GM12878 (cell line): ENCODE data around the gene IPMK. TPM values are rescaled to one million over a fixed set of nuclear protein-coding genes. Genes with fewer than 3 reads are reported as not detected.

Source experiments
- ATAC-seq: fragments of 200-7000 bp; cut with Tn5 transposase; 3 replicates; pipeline ENCODE4 v1.9.1; 2020; ENCODE audit warnings: mild to moderate bottlenecking, moderate library complexity
- BruUV-seq: library from RNA; stranded (reverse); fragments of 400-500 nt; replicated peaks from 2 replicates; lab custom pipeline; 2021; lab: Mats Ljungman, UMichigan
- CTCF ChIA-PET: fragments of 300-600 bp; sonication (Branson Sonifier 250); formaldehyde crosslinking; extraction: SDS; loops from one replicate; lab custom pipeline; 2021; ENCODE audit warnings: inconsistent platforms; lab: Yijun Ruan, JAX
- POLR2A ChIA-PET: fragments of 350-600 bp; formaldehyde crosslinking; extraction: SDS; loops from one replicate; lab custom pipeline; 2021; ENCODE audit warnings: inconsistent platforms; lab: Charles Lee
- RAD21 ChIA-PET: fragments of 300-600 bp; sonication (Branson Sonifier 250); formaldehyde crosslinking; loops from one replicate; lab custom pipeline; 2023; ENCODE audit warnings: antibody characterized with exemption; ENCODE audit not compliant: unreplicated experiment; lab: Charles Lee
- SMC1A ChIA-PET: fragments of 300-600 bp; sonication (Branson Sonifier 250); formaldehyde crosslinking; loops from one replicate; lab custom pipeline; 2023; ENCODE audit not compliant: unreplicated experiment, uncharacterized antibody; lab: Charles Lee
- DNase-seq: peaks from one replicate; pipeline ENCODE4 v3.0.0-alpha.2; 2011; ENCODE audit warnings: low read depth, low spot score
- FAIRE-seq: peaks from 3 replicates; lab custom pipeline; 2011; peaks lifted over from hg19 to GRCh38; lab: Jason Lieb, UNC
- H2AFZ ChIP-seq: 2 replicates; pipeline ENCODE4 v1.6.0; 2011; ENCODE audit warnings: low read depth, low read length, control low read depth; ENCODE audit not compliant: control insufficient read depth
- H3K27ac ChIP-seq: 2 replicates; pipeline ENCODE4 v1.5.1; 2011; ENCODE audit warnings: control low read depth; ENCODE audit not compliant: control insufficient read depth, insufficient read depth
- H3K27me3 ChIP-seq, 2 experiments: replicated peaks in 1 of 2; 2 replicates each; pipeline versions ENCODE4 v1.6.0 to v1.6.1; 2011; ENCODE audit warnings: low read length in 1 of 2; ENCODE audit not compliant: control insufficient read depth in 2 of 2, insufficient read depth in 2 of 2
- H3K36me3 ChIP-seq, 2 experiments: 2 replicates each; pipeline ENCODE4 v1.5.1; 2011; ENCODE audit warnings: low read length in 1 of 2; ENCODE audit not compliant: control insufficient read depth in 2 of 2, insufficient read depth in 2 of 2
- H3K4me1 ChIP-seq: 2 replicates; pipeline ENCODE4 v1.6.1; 2011; ENCODE audit warnings: mild to moderate bottlenecking, low read length, moderate library complexity, mixed read lengths; ENCODE audit not compliant: control insufficient read depth, insufficient read depth
- H3K4me2 ChIP-seq: 2 replicates; pipeline ENCODE4 v1.6.0; 2011; ENCODE audit warnings: control low read depth; ENCODE audit not compliant: control insufficient read depth, insufficient read depth
- H3K4me3 ChIP-seq: fragments of 200-600 bp; sonication (generic); 2 replicates; pipeline ENCODE4 v1.5.1; 2016
- H3K79me2 ChIP-seq: 2 replicates; pipeline ENCODE4 v1.6.0; 2011; ENCODE audit warnings: low read length; ENCODE audit not compliant: control insufficient read depth, insufficient read depth
- H3K9ac ChIP-seq: 2 replicates; pipeline ENCODE4 v1.8.0; 2011; ENCODE audit warnings: low read length, control low read depth, mixed read lengths; ENCODE audit not compliant: control insufficient read depth, insufficient read depth
- H3K9me3 ChIP-seq: replicated peaks from 3 replicates; pipeline ENCODE4 v1.5.1; 2011; ENCODE audit warnings: mild to moderate bottlenecking, low read length; ENCODE audit not compliant: control insufficient read depth, insufficient read depth
- H4K20me1 ChIP-seq: 2 replicates; pipeline ENCODE4 v1.6.0; 2011; ENCODE audit not compliant: control insufficient read depth, insufficient read depth
- CEBPB ChIP-seq, 2 experiments: fragments of 150-350 bp in 1 of 2; IDR thresholded peaks; 2 replicates each; pipeline ENCODE4 v1.6.1; 2012 to 2014; ENCODE audit warnings: low read depth in 2 of 2, low read length in 2 of 2, borderline replicate concordance in 1 of 2, inconsistent platforms in 1 of 2
- KLF5 ChIP-seq: fragments of 450-650 bp; IDR thresholded peaks from 2 replicates; pipeline ENCODE4 v1.6.1; 2014; ENCODE audit warnings: mild to moderate bottlenecking; ENCODE audit not compliant: partially characterized antibody
- MAX ChIP-seq: IDR thresholded peaks from 2 replicates; pipeline ENCODE4 v1.6.1; 2012; ENCODE audit warnings: low read depth, low read length, improper control_type of control experiment
- NRF1 ChIP-seq: conservative IDR thresholded peaks from 2 replicates; pipeline ENCODE4 v1.6.1; 2011; ENCODE audit warnings: mild to moderate bottlenecking, low read depth, low read length, improper control_type of control experiment
- PAX8 ChIP-seq: fragments of 450-650 bp; IDR thresholded peaks from 2 replicates; pipeline ENCODE4 v1.6.1; 2017; ENCODE audit warnings: mild to moderate bottlenecking, moderate library complexity
- SMAD1 ChIP-seq: fragments of 450-650 bp; IDR thresholded peaks from 2 replicates; pipeline ENCODE4 v1.6.1; 2018; ENCODE audit warnings: mild to moderate bottlenecking, low read depth; ENCODE audit not compliant: partially characterized antibody
- ZBED1 ChIP-seq: IDR thresholded peaks from 2 replicates; pipeline ENCODE4 v1.6.1; 2016; ENCODE audit warnings: borderline replicate concordance
- ZZZ3 ChIP-seq: IDR thresholded peaks from 2 replicates; pipeline ENCODE4 v1.6.1; 2011; ENCODE audit warnings: low read depth; ENCODE audit not compliant: control insufficient read depth, insufficient read length
- WGBS: methylation state at CpG from one replicate; pipeline ENCODE4 v1.1.6; 2016; ENCODE audit warnings: low lambda C conversion rate; ENCODE audit not compliant: insufficient replicate concordance, insufficient coverage; ENCODE audit errors: missing lambda C conversion rate; 5-methylcytosine and 5-hydroxymethylcytosine counted together
- in situ Hi-C: fragments of 300-500 bp; cut with MboI; formaldehyde crosslinking; loops from 9 replicates; pipeline ENCODE4 v1.14.3; 2018; ENCODE audit warnings: mixed read lengths
- intact Hi-C: fragments of 100-400 bp; cut with micrococcal nuclease; formaldehyde crosslinking; loops from one replicate; pipeline ENCODE4 v1.14.2; 2022; ENCODE audit not compliant: unreplicated experiment
- polyA plus RNA-seq, 11 experiments: library from polyadenylated mRNA; depleted of rRNA in 4 of 11; unstranded in 6 of 11; stranded (reverse) in 5 of 11; fragments of >200 nt; fragmentation: Nextera tagmentation in 4 of 11; fragmentation: Illumina TruSeq in 1 of 11; extraction: Ambion mirVana in 4 of 11; extraction: Trizol in 1 of 11; gene quantifications; 1 replicate in 1 of 11; 2 replicates in 10 of 11; pipeline versions ENCODE4 v1.2.1 to v1.2.3, GENCODE V29; 2011 to 2016; ENCODE audit warnings: inconsistent platforms in 2 of 11, missing spikeins in 2 of 11, low read depth in 1 of 11
- total RNA-seq, 4 experiments: library from RNA; depleted of rRNA in 3 of 4; stranded (reverse); fragments of >200 nt in 3 of 4; fragmentation: Illumina TruSeq in 1 of 4; extraction: Trizol in 1 of 4; gene quantifications; 2 replicates each; pipeline versions ENCODE4 v1.2.1 to v1.2.3, GENCODE V29; 2013 to 2021
- TF ChIP-seq, protein P1 (sequence below): fragments of 450-650 bp; formaldehyde crosslinking; IDR thresholded peaks from 2 replicates; pipeline ENCODE4 v1.4.0; 2020; ENCODE audit warnings: mild to moderate bottlenecking, moderate library complexity

Gene IPMK
- total and polyA plus RNA-seq, 10 of the 15 experiments (the other 5 are each of a cell fraction or from before 2014, with no cell fraction given) = 0.84 to 7.5 (median 3.6) TPM

- Histone ChIP-seq H3K36me3 (no peaks in the 10 kb centered on the region), H3K9me3 (no peaks in the 10 kb centered on the region), H3K4me1 (no peaks in the 10 kb centered on the region), H3K27ac (no peak overlapping the region), H3K79me2 (no peaks in the 10 kb centered on the region), H2AFZ (no peak overlapping the region), H3K9ac (no peak overlapping the region), H4K20me1 (no peaks in the 10 kb centered on the region), H3K4me3 (no peak overlapping the region), H3K4me2 (no peak overlapping the region), H3K27me3 (no peaks in the 10 kb centered on the region)
- WGBS = 37% methylated on average over 4 of the region's 4 CpGs
- SMC1A ChIA-PET = interaction anchor here (1.3 to 1.4 kb wide), 2 partner anchors 18 to 132 kb away, joined by 4 read pairs; no protein-coding TSS in a partner anchor
- intact Hi-C loops (loop anchor here (10.0 kb wide), 1 partner anchor 574 kb away; no protein-coding TSS in a partner anchor), in situ Hi-C loops (no loop called here)
- BruUV-seq = no TSS peak
- no peak for TF ChIP-seq CEBPB (IDR thresholded peaks at IDR 0.05; ENCODE audit: borderline replicate concordance in 1 of 2, low read depth in 2 of 2, low read length in 2 of 2)
- TF ChIP-seq MAX = no peak
- TF ChIP-seq KLF5 = no peak
- TF ChIP-seq ZZZ3 = no peak
- TF ChIP-seq, protein P1, sequence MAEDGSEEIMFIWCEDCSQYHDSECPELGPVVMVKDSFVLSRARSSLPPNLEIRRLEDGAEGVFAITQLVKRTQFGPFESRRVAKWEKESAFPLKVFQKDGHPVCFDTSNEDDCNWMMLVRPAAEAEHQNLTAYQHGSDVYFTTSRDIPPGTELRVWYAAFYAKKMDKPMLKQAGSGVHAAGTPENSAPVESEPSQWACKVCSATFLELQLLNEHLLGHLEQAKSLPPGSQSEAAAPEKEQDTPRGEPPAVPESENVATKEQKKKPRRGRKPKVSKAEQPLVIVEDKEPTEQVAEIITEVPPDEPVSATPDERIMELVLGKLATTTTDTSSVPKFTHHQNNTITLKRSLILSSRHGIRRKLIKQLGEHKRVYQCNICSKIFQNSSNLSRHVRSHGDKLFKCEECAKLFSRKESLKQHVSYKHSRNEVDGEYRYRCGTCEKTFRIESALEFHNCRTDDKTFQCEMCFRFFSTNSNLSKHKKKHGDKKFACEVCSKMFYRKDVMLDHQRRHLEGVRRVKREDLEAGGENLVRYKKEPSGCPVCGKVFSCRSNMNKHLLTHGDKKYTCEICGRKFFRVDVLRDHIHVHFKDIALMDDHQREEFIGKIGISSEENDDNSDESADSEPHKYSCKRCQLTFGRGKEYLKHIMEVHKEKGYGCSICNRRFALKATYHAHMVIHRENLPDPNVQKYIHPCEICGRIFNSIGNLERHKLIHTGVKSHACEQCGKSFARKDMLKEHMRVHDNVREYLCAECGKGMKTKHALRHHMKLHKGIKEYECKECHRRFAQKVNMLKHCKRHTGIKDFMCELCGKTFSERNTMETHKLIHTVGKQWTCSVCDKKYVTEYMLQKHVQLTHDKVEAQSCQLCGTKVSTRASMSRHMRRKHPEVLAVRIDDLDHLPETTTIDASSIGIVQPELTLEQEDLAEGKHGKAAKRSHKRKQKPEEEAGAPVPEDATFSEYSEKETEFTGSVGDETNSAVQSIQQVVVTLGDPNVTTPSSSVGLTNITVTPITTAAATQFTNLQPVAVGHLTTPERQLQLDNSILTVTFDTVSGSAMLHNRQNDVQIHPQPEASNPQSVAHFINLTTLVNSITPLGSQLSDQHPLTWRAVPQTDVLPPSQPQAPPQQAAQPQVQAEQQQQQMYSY (CRISPR knock-in tag) = no peak
- TF ChIP-seq ZBED1 = no peak
- TF ChIP-seq PAX8 = no peak
- no peak for TF ChIP-seq NRF1
- no peak for TF ChIP-seq SMAD1
- no peak for DNase-seq
- RAD21 ChIA-PET = no interaction called here
- CTCF ChIA-PET = interaction anchor here (2.9 kb wide), 1 partner anchor 132 kb away, joined by 7 read pairs; no protein-coding TSS in a partner anchor
- POLR2A ChIA-PET = no interaction called here
- FAIRE-seq = no peak
- no peak for ATAC-seq
Observed at GRCh38 chr10:58158806-58159205, 108.9 kb downstream of the IPMK start.
